ENCODE measurements around the gene ADAM11. TPM values are rescaled to one million over a fixed set of nuclear protein-coding genes. Genes with fewer than 3 reads are reported as not detected.

ADAM11 gene
- total and polyA plus RNA-seq, 2 of the 13 experiments (the other 11 are each of a cell fraction or from before 2014, with no cell fraction given), result 0.38 to 0.91 TPM

DNA sequence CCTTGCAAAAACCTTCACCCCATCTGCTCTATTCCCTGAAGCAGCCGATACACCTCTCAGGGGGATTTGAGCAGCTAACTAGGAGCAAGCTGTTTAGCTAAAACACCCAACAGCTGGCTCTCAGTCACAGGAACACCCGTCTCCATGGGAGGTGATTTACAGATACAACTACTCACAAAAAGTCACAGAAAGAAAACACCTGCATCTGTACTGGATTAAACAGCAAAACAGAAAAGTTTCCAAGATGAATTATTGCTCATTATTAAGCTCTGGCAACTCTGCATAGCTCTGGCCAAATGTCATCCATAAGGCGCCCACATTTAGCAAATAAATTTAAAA is 49.0 kb downstream of the ADAM11 start (continued):
- TF ChIP-seq, protein P1, sequence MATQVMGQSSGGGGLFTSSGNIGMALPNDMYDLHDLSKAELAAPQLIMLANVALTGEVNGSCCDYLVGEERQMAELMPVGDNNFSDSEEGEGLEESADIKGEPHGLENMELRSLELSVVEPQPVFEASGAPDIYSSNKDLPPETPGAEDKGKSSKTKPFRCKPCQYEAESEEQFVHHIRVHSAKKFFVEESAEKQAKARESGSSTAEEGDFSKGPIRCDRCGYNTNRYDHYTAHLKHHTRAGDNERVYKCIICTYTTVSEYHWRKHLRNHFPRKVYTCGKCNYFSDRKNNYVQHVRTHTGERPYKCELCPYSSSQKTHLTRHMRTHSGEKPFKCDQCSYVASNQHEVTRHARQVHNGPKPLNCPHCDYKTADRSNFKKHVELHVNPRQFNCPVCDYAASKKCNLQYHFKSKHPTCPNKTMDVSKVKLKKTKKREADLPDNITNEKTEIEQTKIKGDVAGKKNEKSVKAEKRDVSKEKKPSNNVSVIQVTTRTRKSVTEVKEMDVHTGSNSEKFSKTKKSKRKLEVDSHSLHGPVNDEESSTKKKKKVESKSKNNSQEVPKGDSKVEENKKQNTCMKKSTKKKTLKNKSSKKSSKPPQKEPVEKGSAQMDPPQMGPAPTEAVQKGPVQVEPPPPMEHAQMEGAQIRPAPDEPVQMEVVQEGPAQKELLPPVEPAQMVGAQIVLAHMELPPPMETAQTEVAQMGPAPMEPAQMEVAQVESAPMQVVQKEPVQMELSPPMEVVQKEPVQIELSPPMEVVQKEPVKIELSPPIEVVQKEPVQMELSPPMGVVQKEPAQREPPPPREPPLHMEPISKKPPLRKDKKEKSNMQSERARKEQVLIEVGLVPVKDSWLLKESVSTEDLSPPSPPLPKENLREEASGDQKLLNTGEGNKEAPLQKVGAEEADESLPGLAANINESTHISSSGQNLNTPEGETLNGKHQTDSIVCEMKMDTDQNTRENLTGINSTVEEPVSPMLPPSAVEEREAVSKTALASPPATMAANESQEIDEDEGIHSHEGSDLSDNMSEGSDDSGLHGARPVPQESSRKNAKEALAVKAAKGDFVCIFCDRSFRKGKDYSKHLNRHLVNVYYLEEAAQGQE (IDR thresholded peaks at IDR 0.05; ENCODE audit: borderline replicate concordance in 1 of 2, low read depth in 1 of 2, low read length in 2 of 2), result no peak
- TF ChIP-seq ARNTL (CRISPR knock-in tag; IDR thresholded peaks at IDR 0.05), result no peak
- no peak for TF ChIP-seq ZNF205 (CRISPR knock-in tag; IDR thresholded peaks at IDR 0.05)
- TF ChIP-seq ZBTB2 (CRISPR knock-in tag; IDR thresholded peaks at IDR 0.05; ENCODE audit: low read depth), result no peak
- TF ChIP-seq RXRB (CRISPR knock-in tag; IDR thresholded peaks at IDR 0.05; ENCODE audit: borderline replicate concordance), result no peak
- TF ChIP-seq KAT7 (CRISPR knock-in tag; IDR thresholded peaks at IDR 0.05; ENCODE audit: borderline replicate concordance), result no peak
- no peak for TF ChIP-seq CC2D1A (CRISPR knock-in tag; IDR thresholded peaks at IDR 0.05)
- no peak for TF ChIP-seq YY1 (IDR thresholded peaks at IDR 0.05; ENCODE audit: insufficient read depth, insufficient replicate concordance, low read depth, low read length)
- no peak for TF ChIP-seq ZFP62 (CRISPR knock-in tag; IDR thresholded peaks at IDR 0.05)
- TF ChIP-seq RFXANK (CRISPR knock-in tag; IDR thresholded peaks at IDR 0.05), result no peak
- TF ChIP-seq KLF6 (CRISPR knock-in tag; IDR thresholded peaks at IDR 0.05), result no peak
